ENCODE measurements around the gene METTL24.

METTL24 gene

DNA sequence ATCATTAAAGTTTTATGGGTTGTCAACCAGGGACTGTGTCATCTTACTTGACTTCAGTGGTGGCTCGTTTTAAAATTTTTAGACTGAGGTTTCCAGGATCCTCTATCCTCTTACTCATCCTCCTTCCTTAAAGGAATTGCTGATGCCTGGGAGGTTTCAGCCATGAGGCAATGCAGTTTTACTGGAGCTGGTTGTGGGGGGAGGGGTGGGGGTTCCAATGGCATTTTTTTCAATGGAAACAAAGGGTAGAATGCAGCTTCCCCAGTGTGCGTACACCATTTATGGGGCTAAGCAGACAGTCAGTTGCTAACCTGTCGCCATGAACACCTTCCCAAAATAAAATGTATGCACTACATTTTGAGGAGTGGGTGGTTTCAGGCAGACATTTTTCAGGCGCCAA lies 88.0 kb downstream of the METTL24 start:
- no peak overlapping the region for H3K4me3 ChIP-seq (replicated peaks; ENCODE audit: low read depth, low read length)
- H3K36me3 ChIP-seq (ENCODE audit: control insufficient read depth, insufficient read depth, low read length): no peaks in the 10 kb centered on the region
- no peaks in the 10 kb centered on the region; the same call in 1 of the 2 replicates for H3K27me3 ChIP-seq (replicated peaks; ENCODE audit: control insufficient read depth, insufficient read depth, low read length)
- no peak for DNase-seq (ENCODE audit: extremely low read depth, insufficient read length)
- TF ChIP-seq, protein P1, sequence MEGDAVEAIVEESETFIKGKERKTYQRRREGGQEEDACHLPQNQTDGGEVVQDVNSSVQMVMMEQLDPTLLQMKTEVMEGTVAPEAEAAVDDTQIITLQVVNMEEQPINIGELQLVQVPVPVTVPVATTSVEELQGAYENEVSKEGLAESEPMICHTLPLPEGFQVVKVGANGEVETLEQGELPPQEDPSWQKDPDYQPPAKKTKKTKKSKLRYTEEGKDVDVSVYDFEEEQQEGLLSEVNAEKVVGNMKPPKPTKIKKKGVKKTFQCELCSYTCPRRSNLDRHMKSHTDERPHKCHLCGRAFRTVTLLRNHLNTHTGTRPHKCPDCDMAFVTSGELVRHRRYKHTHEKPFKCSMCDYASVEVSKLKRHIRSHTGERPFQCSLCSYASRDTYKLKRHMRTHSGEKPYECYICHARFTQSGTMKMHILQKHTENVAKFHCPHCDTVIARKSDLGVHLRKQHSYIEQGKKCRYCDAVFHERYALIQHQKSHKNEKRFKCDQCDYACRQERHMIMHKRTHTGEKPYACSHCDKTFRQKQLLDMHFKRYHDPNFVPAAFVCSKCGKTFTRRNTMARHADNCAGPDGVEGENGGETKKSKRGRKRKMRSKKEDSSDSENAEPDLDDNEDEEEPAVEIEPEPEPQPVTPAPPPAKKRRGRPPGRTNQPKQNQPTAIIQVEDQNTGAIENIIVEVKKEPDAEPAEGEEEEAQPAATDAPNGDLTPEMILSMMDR (IDR thresholded peaks at IDR 0.05; ENCODE audit: insufficient read depth, low read length, poor library complexity, severe bottlenecking): no peak

DNA sequence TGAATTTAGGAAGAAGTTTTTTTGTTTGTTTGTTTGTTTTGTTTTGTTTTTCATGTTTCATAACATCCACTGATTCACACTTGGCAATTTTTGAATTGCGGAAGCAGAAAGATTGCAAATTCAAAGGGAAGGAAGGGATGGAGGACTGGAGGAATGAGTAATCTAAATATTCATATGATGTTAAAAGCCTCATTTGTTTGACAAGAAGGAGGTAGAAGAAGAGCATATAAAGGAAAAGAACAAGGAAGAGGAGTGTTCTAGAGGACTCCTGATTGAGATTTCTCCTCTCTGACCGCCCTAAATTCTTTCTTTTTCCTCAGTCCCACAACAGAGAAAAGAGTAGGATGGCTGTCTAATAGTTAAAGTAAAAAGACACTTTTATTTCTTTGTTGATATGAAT lies 88.5 kb downstream of the METTL24 start:
- Histone ChIP-seq H3K4me3 (replicated peaks; ENCODE audit: low read depth, low read length) (no peak overlapping the region), H3K36me3 (ENCODE audit: control insufficient read depth, insufficient read depth, low read length) (no peaks in the 10 kb centered on the region), H3K27me3 (replicated peaks; ENCODE audit: control insufficient read depth, insufficient read depth, low read length) (no peaks in the 10 kb centered on the region)
- no peak for DNase-seq (ENCODE audit: extremely low read depth, insufficient read length)
- TF ChIP-seq, protein P1 (IDR thresholded peaks at IDR 0.05; ENCODE audit: insufficient read depth, low read length, poor library complexity, severe bottlenecking): no peak

DNA sequence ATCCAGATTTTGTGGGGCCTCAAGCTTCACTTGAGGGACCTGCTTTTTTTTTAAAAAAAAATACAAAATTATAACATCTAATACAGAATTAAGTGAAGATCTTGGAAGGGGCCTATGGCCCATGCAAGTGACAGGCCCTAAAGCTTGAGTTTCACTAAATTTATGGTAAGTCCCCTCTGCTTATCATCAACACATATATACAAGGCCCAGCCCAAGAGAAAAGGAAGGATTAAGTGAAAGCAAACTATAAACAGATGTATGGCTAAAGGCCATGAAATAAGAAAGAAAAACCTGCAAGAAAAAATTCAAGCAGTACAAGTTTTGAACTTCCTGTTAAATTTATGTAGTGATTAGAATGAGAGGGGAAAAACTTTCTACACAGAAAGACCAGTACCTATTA lies 91.2 kb downstream of the METTL24 start:
- TF ChIP-seq, protein P1 (IDR thresholded peaks at IDR 0.05; ENCODE audit: insufficient read depth, low read length, poor library complexity, severe bottlenecking): no peak
- H3K36me3 ChIP-seq (ENCODE audit: control insufficient read depth, insufficient read depth, low read length): no peaks in the 10 kb centered on the region
- no peak overlapping the region for H3K4me3 ChIP-seq (replicated peaks; ENCODE audit: low read depth, low read length)
- no peaks in the 10 kb centered on the region for H3K27me3 ChIP-seq (replicated peaks; ENCODE audit: control insufficient read depth, insufficient read depth, low read length)
- DNase-seq (ENCODE audit: extremely low read depth, insufficient read length): no peak

DNA sequence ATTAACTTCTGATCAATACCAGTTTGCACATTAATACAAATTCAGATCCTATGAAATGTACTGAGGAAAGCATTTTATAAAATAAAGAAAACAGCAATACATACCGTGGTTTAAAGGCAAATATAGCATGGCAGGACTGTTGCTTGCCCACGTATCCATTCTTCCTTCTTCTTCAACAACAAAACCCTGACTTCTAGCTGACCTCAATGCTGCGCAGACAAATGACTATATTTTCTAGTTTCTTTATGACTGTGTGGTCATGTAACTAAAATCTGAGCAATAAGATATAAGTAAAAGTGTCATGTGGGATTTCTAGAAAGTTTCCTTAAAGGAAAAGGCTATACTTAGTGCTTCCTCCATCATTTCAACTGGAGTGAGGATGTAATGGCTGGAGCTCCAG lies 92.9 kb downstream of the METTL24 start:
- Histone ChIP-seq H3K27me3 (replicated peaks; ENCODE audit: control insufficient read depth, insufficient read depth, low read length) (no peaks in the 10 kb centered on the region), H3K4me3 (replicated peaks; ENCODE audit: low read depth, low read length) (no peak overlapping the region), H3K36me3 (ENCODE audit: control insufficient read depth, insufficient read depth, low read length) (no peaks in the 10 kb centered on the region)
- DNase-seq (ENCODE audit: extremely low read depth, insufficient read length): peak; percentile 10
- TF ChIP-seq, protein P1 (IDR thresholded peaks at IDR 0.05; ENCODE audit: insufficient read depth, low read length, poor library complexity, severe bottlenecking): no peak

DNA sequence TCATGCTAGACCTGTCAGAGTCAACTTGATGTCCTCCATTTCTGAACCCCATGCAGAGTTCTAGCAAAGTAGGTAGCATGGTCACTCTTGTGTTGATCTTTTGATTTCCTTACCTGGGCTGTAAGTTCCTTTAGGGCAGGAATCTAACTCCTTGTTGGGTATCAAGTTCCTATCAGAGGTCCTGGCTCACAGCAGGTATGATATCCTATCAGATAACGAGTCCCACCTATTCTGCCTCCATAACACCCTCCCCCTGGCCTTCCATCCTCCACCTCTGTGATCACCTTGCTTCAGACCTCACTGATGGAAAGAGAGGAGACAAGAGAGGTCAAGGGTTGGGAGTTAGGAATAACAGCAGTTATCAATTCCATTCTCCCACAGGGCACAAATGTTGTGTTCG lies 101.8 kb downstream of the METTL24 start:
- Histone ChIP-seq H3K27me3 (replicated peaks; ENCODE audit: control insufficient read depth, insufficient read depth, low read length) (no peaks in the 10 kb centered on the region; the same call in 1 of the 2 replicates), H3K4me3 (replicated peaks; ENCODE audit: low read depth, low read length) (no peak overlapping the region), H3K36me3 (ENCODE audit: control insufficient read depth, insufficient read depth, low read length) (no peaks in the 10 kb centered on the region)
- no peak for DNase-seq (ENCODE audit: extremely low read depth, insufficient read length)
- TF ChIP-seq, protein P1 (IDR thresholded peaks at IDR 0.05; ENCODE audit: insufficient read depth, low read length, poor library complexity, severe bottlenecking): no peak

DNA sequence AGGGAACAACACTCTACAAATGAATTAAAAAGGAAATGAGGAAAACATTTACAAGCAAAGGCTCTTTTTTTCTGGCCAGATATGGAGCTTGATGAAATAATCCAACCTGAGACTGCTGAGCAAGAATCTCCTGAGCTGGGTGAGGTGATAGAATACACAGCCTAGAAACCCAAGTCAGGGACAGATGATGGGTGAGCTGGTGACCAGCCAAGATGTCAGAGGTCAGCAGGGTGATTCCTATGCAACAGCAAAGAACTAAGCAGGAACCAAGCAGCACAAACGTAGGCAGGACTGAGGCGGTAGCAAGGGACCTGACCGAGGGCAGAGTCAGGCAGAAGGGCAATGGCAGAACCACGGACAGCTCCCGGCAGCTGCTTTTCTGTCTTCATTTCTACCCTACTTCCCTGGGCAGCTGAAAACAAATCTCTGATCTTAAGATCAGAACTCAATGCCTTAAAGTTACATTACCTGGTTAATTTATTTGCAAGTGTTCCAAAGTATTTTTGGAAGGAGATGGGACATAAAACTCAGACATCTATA lies 102.9 kb downstream of the METTL24 start:
- Histone ChIP-seq H3K36me3 (ENCODE audit: control insufficient read depth, insufficient read depth, low read length) (no peaks in the 10 kb centered on the region), H3K4me3 (replicated peaks; ENCODE audit: low read depth, low read length) (no peak overlapping the region), H3K27me3 (replicated peaks; ENCODE audit: control insufficient read depth, insufficient read depth, low read length) (no peaks in the 10 kb centered on the region; the same call in 1 of the 2 replicates)
- TF ChIP-seq, protein P1 (IDR thresholded peaks at IDR 0.05; ENCODE audit: insufficient read depth, low read length, poor library complexity, severe bottlenecking): no peak
- DNase-seq (ENCODE audit: extremely low read depth, insufficient read length): peak; percentile 4
